SK-N-SH (cell line): ENCODE data around the gene CLPTM1L.

Experiments used
- NRF1 ChIP-seq: IDR thresholded peaks from 2 replicates; pipeline ENCODE4 v1.6.1; 2012; ENCODE audit warnings: low read depth, mild to moderate bottlenecking, low read length
- TF ChIP-seq, protein P1 (sequence below): fragments of 200-600 bp; sonication (generic); IDR thresholded peaks from 2 replicates; pipeline ENCODE4 v1.6.1; 2017; ENCODE audit warnings: antibody characterized with exemption, mild to moderate bottlenecking, moderate library complexity

- TF ChIP-seq, protein P1, sequence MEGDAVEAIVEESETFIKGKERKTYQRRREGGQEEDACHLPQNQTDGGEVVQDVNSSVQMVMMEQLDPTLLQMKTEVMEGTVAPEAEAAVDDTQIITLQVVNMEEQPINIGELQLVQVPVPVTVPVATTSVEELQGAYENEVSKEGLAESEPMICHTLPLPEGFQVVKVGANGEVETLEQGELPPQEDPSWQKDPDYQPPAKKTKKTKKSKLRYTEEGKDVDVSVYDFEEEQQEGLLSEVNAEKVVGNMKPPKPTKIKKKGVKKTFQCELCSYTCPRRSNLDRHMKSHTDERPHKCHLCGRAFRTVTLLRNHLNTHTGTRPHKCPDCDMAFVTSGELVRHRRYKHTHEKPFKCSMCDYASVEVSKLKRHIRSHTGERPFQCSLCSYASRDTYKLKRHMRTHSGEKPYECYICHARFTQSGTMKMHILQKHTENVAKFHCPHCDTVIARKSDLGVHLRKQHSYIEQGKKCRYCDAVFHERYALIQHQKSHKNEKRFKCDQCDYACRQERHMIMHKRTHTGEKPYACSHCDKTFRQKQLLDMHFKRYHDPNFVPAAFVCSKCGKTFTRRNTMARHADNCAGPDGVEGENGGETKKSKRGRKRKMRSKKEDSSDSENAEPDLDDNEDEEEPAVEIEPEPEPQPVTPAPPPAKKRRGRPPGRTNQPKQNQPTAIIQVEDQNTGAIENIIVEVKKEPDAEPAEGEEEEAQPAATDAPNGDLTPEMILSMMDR, result no peak
- TF ChIP-seq NRF1, result no peak
Observed at GRCh38 chr5:1388383-1388967, 43.6 kb upstream of the CLPTM1L start.
